Left hindlimb (tissue), 1 donor: ENCODE data around the gene RSPRY1.
A peak's percentile ranks its signal among the peaks of the same experiment; 100 is the strongest.

Source experiments
- DNase-seq: peaks from one replicate; pipeline ENCODE4 v3.0.0-alpha.2; 2018

Gene RSPRY1

GRCh38 chr16:57185945-57186871, at the start of gene RSPRY1, which contains the start of gene PSME3IP1:
Gene RSPRY1, plus strand, starts transcription at chr16:57186329. Its CDS starts 18,330 bp downstream, at chr16:57204659.
Gene PSME3IP1, minus strand, starts transcription at chr16:57186039. Its CDS starts 12,185 bp downstream, at chr16:57173854.
- peak; percentile 100 for DNase-seq

- no peak for DNase-seq
Measured at GRCh38 chr16:57137043-57137442, 49.1 kb upstream of the RSPRY1 start.

- DNase-seq = no peak
Measured at GRCh38 chr16:57137566-57138273, 48.4 kb upstream of the RSPRY1 start.

- DNase-seq = no peak
Measured at GRCh38 chr16:57138281-57138935, 47.7 kb upstream of the RSPRY1 start.

GRCh38 chr16:57140931-57141668, 45.0 kb upstream of the RSPRY1 start:
- DNase-seq = no peak

- no peak for DNase-seq
Measured at GRCh38 chr16:57141822-57142631, 44.1 kb upstream of the RSPRY1 start.

- peak; percentile 36 for DNase-seq
Measured at GRCh38 chr16:57143149-57143921, 42.8 kb upstream of the RSPRY1 start.

- no peak for DNase-seq
Measured at GRCh38 chr16:57144027-57144426, 42.1 kb upstream of the RSPRY1 start.

- no peak for DNase-seq
Measured at GRCh38 chr16:57145046-57146021, 40.8 kb upstream of the RSPRY1 start.

- no peak for DNase-seq
Measured at GRCh38 chr16:57146040-57146647, 40.0 kb upstream of the RSPRY1 start.

GRCh38 chr16:57146735-57147134, 39.4 kb upstream of the RSPRY1 start:
- DNase-seq = no peak

- peak; percentile 50 for DNase-seq
Measured at GRCh38 chr16:57147381-57148221, 38.5 kb upstream of the RSPRY1 start.

- no peak for DNase-seq
Measured at GRCh38 chr16:57148481-57148880, 37.6 kb upstream of the RSPRY1 start.

GRCh38 chr16:57149391-57149790, 36.7 kb upstream of the RSPRY1 start:
- no peak for DNase-seq

- no peak for DNase-seq
Measured at GRCh38 chr16:57150682-57151330, 35.3 kb upstream of the RSPRY1 start.

- no peak for DNase-seq
Measured at GRCh38 chr16:57151369-57151768, 34.8 kb upstream of the RSPRY1 start.
